Measurements from ENCODE around the gene MAD2L1. TPM values are rescaled to one million over a fixed set of nuclear protein-coding genes. Genes with fewer than 3 reads are reported as not detected.

MAD2L1 gene
- total and polyA plus RNA-seq, 2 experiments from 2014 or later, result 80.2 to 139 TPM

GRCh38 chr4:120034913-120035312, 31.7 kb downstream of the MAD2L1 start (continued):
- TF ChIP-seq, protein P1, sequence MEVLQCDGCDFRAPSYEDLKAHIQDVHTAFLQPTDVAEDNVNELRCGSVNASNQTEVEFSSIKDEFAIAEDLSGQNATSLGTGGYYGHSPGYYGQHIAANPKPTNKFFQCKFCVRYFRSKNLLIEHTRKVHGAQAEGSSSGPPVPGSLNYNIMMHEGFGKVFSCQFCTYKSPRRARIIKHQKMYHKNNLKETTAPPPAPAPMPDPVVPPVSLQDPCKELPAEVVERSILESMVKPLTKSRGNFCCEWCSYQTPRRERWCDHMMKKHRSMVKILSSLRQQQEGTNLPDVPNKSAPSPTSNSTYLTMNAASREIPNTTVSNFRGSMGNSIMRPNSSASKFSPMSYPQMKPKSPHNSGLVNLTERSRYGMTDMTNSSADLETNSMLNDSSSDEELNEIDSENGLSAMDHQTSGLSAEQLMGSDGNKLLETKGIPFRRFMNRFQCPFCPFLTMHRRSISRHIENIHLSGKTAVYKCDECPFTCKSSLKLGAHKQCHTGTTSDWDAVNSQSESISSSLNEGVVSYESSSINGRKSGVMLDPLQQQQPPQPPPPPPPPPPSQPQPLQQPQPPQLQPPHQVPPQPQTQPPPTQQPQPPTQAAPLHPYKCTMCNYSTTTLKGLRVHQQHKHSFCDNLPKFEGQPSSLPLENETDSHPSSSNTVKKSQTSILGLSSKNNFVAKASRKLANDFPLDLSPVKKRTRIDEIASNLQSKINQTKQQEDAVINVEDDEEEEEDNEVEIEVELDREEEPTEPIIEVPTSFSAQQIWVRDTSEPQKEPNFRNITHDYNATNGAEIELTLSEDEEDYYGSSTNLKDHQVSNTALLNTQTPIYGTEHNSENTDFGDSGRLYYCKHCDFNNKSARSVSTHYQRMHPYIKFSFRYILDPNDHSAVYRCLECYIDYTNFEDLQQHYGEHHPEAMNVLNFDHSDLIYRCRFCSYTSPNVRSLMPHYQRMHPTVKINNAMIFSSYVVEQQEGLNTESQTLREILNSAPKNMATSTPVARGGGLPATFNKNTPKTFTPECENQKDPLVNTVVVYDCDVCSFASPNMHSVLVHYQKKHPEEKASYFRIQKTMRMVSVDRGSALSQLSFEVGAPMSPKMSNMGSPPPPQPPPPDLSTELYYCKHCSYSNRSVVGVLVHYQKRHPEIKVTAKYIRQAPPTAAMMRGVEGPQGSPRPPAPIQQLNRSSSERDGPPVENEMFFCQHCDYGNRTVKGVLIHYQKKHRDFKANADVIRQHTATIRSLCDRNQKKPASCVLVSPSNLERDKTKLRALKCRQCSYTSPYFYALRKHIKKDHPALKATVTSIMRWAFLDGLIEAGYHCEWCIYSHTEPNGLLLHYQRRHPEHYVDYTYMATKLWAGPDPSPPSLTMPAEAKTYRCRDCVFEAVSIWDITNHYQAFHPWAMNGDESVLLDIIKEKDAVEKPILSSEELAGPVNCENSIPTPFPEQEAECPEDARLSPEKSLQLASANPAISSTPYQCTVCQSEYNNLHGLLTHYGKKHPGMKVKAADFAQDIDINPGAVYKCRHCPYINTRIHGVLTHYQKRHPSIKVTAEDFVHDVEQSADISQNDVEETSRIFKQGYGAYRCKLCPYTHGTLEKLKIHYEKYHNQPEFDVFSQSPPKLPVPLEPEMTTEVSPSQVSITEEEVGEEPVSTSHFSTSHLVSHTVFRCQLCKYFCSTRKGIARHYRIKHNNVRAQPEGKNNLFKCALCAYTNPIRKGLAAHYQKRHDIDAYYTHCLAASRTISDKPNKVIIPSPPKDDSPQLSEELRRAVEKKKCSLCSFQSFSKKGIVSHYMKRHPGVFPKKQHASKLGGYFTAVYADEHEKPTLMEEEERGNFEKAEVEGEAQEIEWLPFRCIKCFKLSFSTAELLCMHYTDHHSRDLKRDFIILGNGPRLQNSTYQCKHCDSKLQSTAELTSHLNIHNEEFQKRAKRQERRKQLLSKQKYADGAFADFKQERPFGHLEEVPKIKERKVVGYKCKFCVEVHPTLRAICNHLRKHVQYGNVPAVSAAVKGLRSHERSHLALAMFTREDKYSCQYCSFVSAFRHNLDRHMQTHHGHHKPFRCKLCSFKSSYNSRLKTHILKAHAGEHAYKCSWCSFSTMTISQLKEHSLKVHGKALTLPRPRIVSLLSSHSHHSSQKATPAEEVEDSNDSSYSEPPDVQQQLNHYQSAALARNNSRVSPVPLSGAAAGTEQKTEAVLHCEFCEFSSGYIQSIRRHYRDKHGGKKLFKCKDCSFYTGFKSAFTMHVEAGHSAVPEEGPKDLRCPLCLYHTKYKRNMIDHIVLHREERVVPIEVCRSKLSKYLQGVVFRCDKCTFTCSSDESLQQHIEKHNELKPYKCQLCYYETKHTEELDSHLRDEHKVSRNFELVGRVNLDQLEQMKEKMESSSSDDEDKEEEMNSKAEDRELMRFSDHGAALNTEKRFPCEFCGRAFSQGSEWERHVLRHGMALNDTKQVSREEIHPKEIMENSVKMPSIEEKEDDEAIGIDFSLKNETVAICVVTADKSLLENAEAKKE (CRISPR knock-in tag; IDR thresholded peaks at IDR 0.05), result no peak
- TF ChIP-seq, protein P2, sequence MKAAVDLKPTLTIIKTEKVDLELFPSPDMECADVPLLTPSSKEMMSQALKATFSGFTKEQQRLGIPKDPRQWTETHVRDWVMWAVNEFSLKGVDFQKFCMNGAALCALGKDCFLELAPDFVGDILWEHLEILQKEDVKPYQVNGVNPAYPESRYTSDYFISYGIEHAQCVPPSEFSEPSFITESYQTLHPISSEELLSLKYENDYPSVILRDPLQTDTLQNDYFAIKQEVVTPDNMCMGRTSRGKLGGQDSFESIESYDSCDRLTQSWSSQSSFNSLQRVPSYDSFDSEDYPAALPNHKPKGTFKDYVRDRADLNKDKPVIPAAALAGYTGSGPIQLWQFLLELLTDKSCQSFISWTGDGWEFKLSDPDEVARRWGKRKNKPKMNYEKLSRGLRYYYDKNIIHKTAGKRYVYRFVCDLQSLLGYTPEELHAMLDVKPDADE (IDR thresholded peaks at IDR 0.05), result no peak
- no peak for TF ChIP-seq STAT1 (IDR thresholded peaks at IDR 0.05; ENCODE audit: unreplicated experiment)
- no peak for TF ChIP-seq ZNF114 (CRISPR knock-in tag; IDR thresholded peaks at IDR 0.05)
- no peak for TF ChIP-seq EZH2 (IDR thresholded peaks at IDR 0.05; ENCODE audit: low read depth, unreplicated experiment)
- TF ChIP-seq POLR2AphosphoS5 (IDR thresholded peaks at IDR 0.05; ENCODE audit: low read depth), result no peak
- no peak for TF ChIP-seq CREB1 (CRISPR knock-in tag; IDR thresholded peaks at IDR 0.05; ENCODE audit: low read depth)
- TF ChIP-seq ZNF331 (CRISPR knock-in tag; IDR thresholded peaks at IDR 0.05; ENCODE audit: low read depth), result no peak
- no peak for TF ChIP-seq NANOG (IDR thresholded peaks at IDR 0.05; ENCODE audit: borderline replicate concordance)
- no peak for TF ChIP-seq JUNB (IDR thresholded peaks at IDR 0.05; ENCODE audit: unreplicated experiment)

DNA sequence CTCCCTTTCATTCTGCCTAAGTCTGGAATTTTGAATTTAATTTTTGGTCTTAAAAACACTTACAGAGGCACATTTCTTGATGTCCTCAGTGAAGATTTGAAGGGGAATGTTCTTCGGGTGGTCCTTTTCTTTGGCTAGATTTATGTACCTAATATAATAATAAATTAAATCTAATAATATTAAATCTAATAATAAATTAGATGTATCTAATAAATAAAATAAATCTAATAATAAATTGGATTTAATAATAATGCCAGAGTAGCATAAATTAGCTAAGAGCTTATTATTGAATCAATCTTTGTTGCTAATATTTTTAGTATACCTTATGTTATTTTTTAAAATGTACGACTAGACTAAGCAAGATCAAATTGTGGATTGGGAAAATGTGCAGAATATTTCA, 39.8 kb downstream of the MAD2L1 start:
- H3K27ac Mint-ChIP-seq, result no peak overlapping the region
- Histone ChIP-seq H4K20me1 (replicated peaks; ENCODE audit: insufficient read depth) (0 out of 2 replicates have a peak, but pooled peaks cover 2% of the 10 kb centered on the region), H2AFZ (no peak overlapping the region), H3K27ac (ENCODE audit: low read depth) (no peak overlapping the region), H3K4me1 (ENCODE audit: insufficient read depth) (no peaks in the 10 kb centered on the region), H3K27me3 (ENCODE audit: insufficient read depth) (no peaks in the 10 kb centered on the region), H3K36me3 (ENCODE audit: insufficient read depth) (peaks cover 2% of the 10 kb centered on the region; the same call in 1 of the 2 replicates), H3K9me2 (ENCODE audit: insufficient read depth) (no peaks in the 10 kb centered on the region), H3K79me2 (replicated peaks; ENCODE audit: insufficient read depth) (no peaks in the 10 kb centered on the region), H3K4me3 (no peak overlapping the region), H3F3A (replicated peaks; ENCODE audit: low read depth) (no peaks in the 10 kb centered on the region), H3K4me2 (no peak overlapping the region)
- no peaks in the 10 kb centered on the region for H3K27me3 Mint-ChIP-seq (ENCODE audit: insufficient read depth, low read depth, poor library complexity)
- no peaks in the 10 kb centered on the region for H3K36me3 Mint-ChIP-seq (ENCODE audit: low read depth)
- H3K9me3 Mint-ChIP-seq, result no peaks in the 10 kb centered on the region
- ATAC-seq (no peak), DNase-seq (ENCODE audit: low spot score) (no peak)
- H3K4me3 Mint-ChIP-seq, result no peak overlapping the region
- no peaks in the 10 kb centered on the region for H3K4me1 Mint-ChIP-seq
- TF ChIP-seq ZNF114 (CRISPR knock-in tag; IDR thresholded peaks at IDR 0.05), result no peak
- TF ChIP-seq CREB1 (CRISPR knock-in tag; IDR thresholded peaks at IDR 0.05; ENCODE audit: low read depth), result no peak
- TF ChIP-seq, protein P2 (IDR thresholded peaks at IDR 0.05), result no peak
- TF ChIP-seq JUNB (IDR thresholded peaks at IDR 0.05; ENCODE audit: unreplicated experiment), result no peak

All from GM23338 (cell line).